K562 (cell line): ENCODE measurements around the gene FRG1. TPM values are rescaled to one million over a fixed set of nuclear protein-coding genes. Genes with fewer than 3 reads are reported as not detected.

Source experiments
- BCLAF1 ChIP-seq, 2 experiments: fragments of 450-650 bp in 1 of 2; IDR thresholded peaks; 2 replicates each; pipeline ENCODE4 v1.6.1; 2011 to 2017; ENCODE audit warnings: low read depth in 2 of 2, antibody characterized with exemption in 1 of 2, borderline replicate concordance in 1 of 2, low read length in 1 of 2, mild to moderate bottlenecking in 1 of 2, mixed read lengths in 1 of 2; ENCODE audit not compliant: control insufficient read depth in 1 of 2
- CBX2 ChIP-seq: fragments of 200-600 bp; sonication (generic); IDR thresholded peaks from one replicate; pipeline ENCODE4 v1.6.1; 2012; ENCODE audit warnings: mild to moderate bottlenecking, low read length, inconsistent platforms; ENCODE audit not compliant: insufficient read depth, poor library complexity, severe bottlenecking
- FOXA3 ChIP-seq, 2 experiments: fragments of 450-650 bp in 1 of 2; sonication (generic) in 1 of 2; formaldehyde crosslinking; IDR thresholded peaks in 1 of 2; conservative IDR thresholded peaks in 1 of 2; 2 replicates each; pipeline versions ENCODE4 v1.4.0 to v1.8.0; 2020 to 2022; ENCODE audit warnings: mild to moderate bottlenecking in 2 of 2, missing genetic modification reagents in 1 of 2
- GTF3C2 ChIP-seq: IDR thresholded peaks from 3 replicates; pipeline ENCODE4 v1.6.1; 2011; ENCODE audit warnings: borderline replicate concordance, mild to moderate bottlenecking, moderate library complexity; ENCODE audit not compliant: insufficient read length; ENCODE audit errors: extremely low read depth
- ILF3 ChIP-seq: fragments of 450-650 bp; IDR thresholded peaks from 2 replicates; pipeline ENCODE4 v1.6.1; 2018; ENCODE audit warnings: antibody characterized with exemption, mild to moderate bottlenecking, moderate library complexity, borderline replicate concordance
- SMARCA4 ChIP-seq: fragments of 450-650 bp; IDR thresholded peaks from 2 replicates; pipeline ENCODE4 v1.6.1; 2016
- SRF ChIP-seq, 2 experiments: fragments of 250-450, 450-650 bp in 1 of 2; sonication (Bioruptor Pico) in 1 of 2; sonication (generic) in 1 of 2; formaldehyde crosslinking; IDR thresholded peaks; 2 replicates each; pipeline versions ENCODE4 v1.5.0 to v1.5.1; 2020 to 2022; ENCODE audit warnings: mild to moderate bottlenecking in 1 of 2, missing genetic modification reagents in 1 of 2
- ZMIZ1 ChIP-seq, 2 experiments: fragments of 150-350 bp in 1 of 2; IDR thresholded peaks; 2 replicates each; pipeline ENCODE4 v1.6.1; 2012 to 2016; ENCODE audit warnings: low read depth in 2 of 2, low read length in 2 of 2, mild to moderate bottlenecking in 1 of 2, moderate library complexity in 1 of 2
- ZNF384 ChIP-seq: IDR thresholded peaks from 2 replicates; pipeline ENCODE4 v1.6.1; 2012; ENCODE audit warnings: low read depth, low read length, improper control_type of control experiment
- ZNF639 ChIP-seq, 2 experiments: fragments of 200-800 bp in 1 of 2; sonication (Bioruptor generic) in 1 of 2; sonication (generic) in 1 of 2; formaldehyde crosslinking in 1 of 2; IDR thresholded peaks in 1 of 2; conservative IDR thresholded peaks in 1 of 2; 2 replicates each; pipeline versions ENCODE4 v1.5.0 to v1.6.1; 2016 to 2020; ENCODE audit warnings: missing compliant biosample characterization in 1 of 2, missing genetic modification characterization in 1 of 2, missing genetic modification reagents in 1 of 2
- polyA plus RNA-seq, 8 experiments: library from polyadenylated mRNA; depleted of rRNA in 4 of 8; stranded (reverse) in 5 of 8; unstranded in 3 of 8; fragments of >200 nt; fragmentation: Nextera tagmentation in 2 of 8; fragmentation: Illumina TruSeq in 1 of 8; extraction: Ambion mirVana in 2 of 8; extraction: Trizol in 1 of 8; gene quantifications; 2 replicates each; pipeline versions ENCODE4 v1.2.1 to v1.2.3, GENCODE V29; 2011 to 2014; ENCODE audit warnings: inconsistent platforms in 1 of 8, missing spikeins in 1 of 8
- total RNA-seq, 7 experiments: library from RNA; depleted of rRNA in 6 of 7; stranded (reverse); fragments of >200 nt in 6 of 7; fragmentation: Illumina TruSeq in 2 of 7; extraction: Trizol in 2 of 7; gene quantifications; 2 replicates each; pipeline versions ENCODE4 v1.2.1 to v1.2.3, GENCODE V29; 2011 to 2021; ENCODE audit warnings: low replicate concordance in 1 of 7

The FRG1 gene
- total and polyA plus RNA-seq, 9 of the 15 experiments (the other 6 are each of a cell fraction or from before 2014, with no cell fraction given): 36.4 to 203 (median 112) TPM

GRCh38 chr4:189940178-189941004 is at the start of gene FRG1 (continued):
- TF ChIP-seq ZMIZ1 (IDR thresholded peaks at IDR 0.05; ENCODE audit: low read depth in 2 of 2, low read length in 2 of 2) (peak in 1 of 2 experiments; percentile 51; a peak in 1 of 4 replicates), ZNF384 (peak; percentile 5; the same call in 1 of the 2 replicates), GTF3C2 (no peak), ZNF639 (CRISPR knock-in tag; conservative IDR thresholded peaks at IDR 0.05 in 1 of 2, IDR thresholded peaks at IDR 0.05 in 1 of 2) (peak in 1 of 2 experiments; percentile 94; a peak in 2 of 4 replicates), FOXA3 (CRISPR knock-in tag; conservative IDR thresholded peaks at IDR 0.05 in 1 of 2, IDR thresholded peaks at IDR 0.05 in 1 of 2) (no peak), SRF (CRISPR knock-in tag; IDR thresholded peaks at IDR 0.05) (peak in 1 of 2 experiments; percentile 56; a peak in 2 of 4 replicates), BCLAF1 (IDR thresholded peaks at IDR 0.05; ENCODE audit: borderline replicate concordance in 1 of 2, control insufficient read depth in 1 of 2, low read depth in 2 of 2, low read length in 1 of 2) (peak in 1 of 2 experiments; percentile 81; a peak in 2 of 4 replicates), CBX2 (no peak), ILF3 (no peak), SMARCA4 (no peak)
